PC-9 (cell line): ENCODE results near the gene AP3S2. TPM values are rescaled to one million over a fixed set of nuclear protein-coding genes. Genes with fewer than 3 reads are reported as not detected.

Experiments
- BruUV-seq: library from RNA; stranded (reverse); fragments of 400-500 nt; replicated peaks from 2 replicates; lab custom pipeline; 2021; lab: Mats Ljungman, UMichigan
- CTCF ChIA-PET: fragments of 300-600 bp; sonication (Branson Sonifier 250); formaldehyde crosslinking; loops from one replicate; lab custom pipeline; 2022; ENCODE audit warnings: antibody characterized with exemption; lab: Charles Lee
- POLR2A ChIA-PET: fragments of 300-600 bp; sonication (Branson Sonifier 250); formaldehyde crosslinking; loops from one replicate; lab custom pipeline; 2022; ENCODE audit warnings: antibody characterized with exemption; ENCODE audit not compliant: unreplicated experiment; lab: Charles Lee
- DNase-seq, 2 experiments: peaks; one replicate each; pipeline versions ENCODE4 v3.0.0 to v3.0.0-alpha.2; 2015 to 2022; ENCODE audit warnings: mixed read lengths in 1 of 2
- H2AFZ ChIP-seq: fragments of 200-600 bp; sonication (generic); 2 replicates; pipeline ENCODE4 v1.8.1; 2017; ENCODE audit warnings: antibody characterized with exemption
- H3F3A ChIP-seq: fragments of 200-600 bp; sonication (generic); 2 replicates; pipeline ENCODE4 v1.8.1; 2017; ENCODE audit warnings: antibody characterized with exemption, mild to moderate bottlenecking, low read depth; ENCODE audit not compliant: insufficient read depth
- H3K27ac ChIP-seq: fragments of 200-600 bp; sonication (generic); 2 replicates; pipeline ENCODE4 v1.6.1; 2016; ENCODE audit warnings: mixed run types
- H3K27me3 ChIP-seq: fragments of 200-600 bp; sonication (generic); 2 replicates; pipeline ENCODE4 v1.6.1; 2016; ENCODE audit warnings: low read depth, mixed run types; ENCODE audit not compliant: insufficient read depth
- H3K36me3 ChIP-seq: fragments of 200-600 bp; sonication (generic); 2 replicates; pipeline ENCODE4 v1.6.1; 2016; ENCODE audit warnings: low read depth, mixed run types
- H3K4me1 ChIP-seq: fragments of 200-600 bp; sonication (generic); replicated peaks from 2 replicates; pipeline ENCODE4 v1.6.1; 2016; ENCODE audit warnings: mixed run types; ENCODE audit not compliant: insufficient read depth
- H3K4me2 ChIP-seq: fragments of 200-600 bp; sonication (generic); 2 replicates; pipeline ENCODE4 v1.6.1; 2017; ENCODE audit warnings: mixed run types
- H3K4me3 ChIP-seq: fragments of 200-600 bp; sonication (generic); 2 replicates; pipeline ENCODE4 v1.6.1; 2016; ENCODE audit warnings: mixed run types
- H3K79me2 ChIP-seq: fragments of 200-600 bp; sonication (generic); 2 replicates; pipeline ENCODE4 v1.6.1; 2017; ENCODE audit warnings: low read depth, mixed run types
- H3K9me2 ChIP-seq: fragments of 200-600 bp; sonication (generic); 2 replicates; pipeline ENCODE4 v1.8.1; 2017; ENCODE audit warnings: mild to moderate bottlenecking; ENCODE audit not compliant: insufficient read depth
- H3K9me3 ChIP-seq: fragments of 200-600 bp; sonication (generic); 2 replicates; pipeline ENCODE4 v1.8.1; 2016; ENCODE audit warnings: low read depth; ENCODE audit not compliant: insufficient read depth
- H4K20me1 ChIP-seq: fragments of 200-600 bp; sonication (generic); 2 replicates; pipeline ENCODE4 v1.8.1; 2017; ENCODE audit not compliant: insufficient read depth
- EZH2 ChIP-seq: fragments of 200-600 bp; sonication (generic); IDR thresholded peaks from 2 replicates; pipeline ENCODE4 v1.8.0; 2017; ENCODE audit warnings: antibody characterized with exemption, low read depth
- intact Hi-C: fragments of 100-400 bp; cut with micrococcal nuclease; formaldehyde crosslinking; loops from one replicate; pipeline ENCODE4 v1.10.0; 2022; ENCODE audit not compliant: unreplicated experiment
- total RNA-seq: library from RNA; stranded (reverse); gene quantifications from 2 replicates; pipeline ENCODE4 v1.2.3, GENCODE V29; 2021
- TF ChIP-seq, protein P1 (sequence below): fragments of 200-600 bp; sonication (generic); conservative IDR thresholded peaks from 2 replicates; pipeline ENCODE4 v1.6.1; 2017; ENCODE audit warnings: mixed run types, antibody characterized with exemption, mild to moderate bottlenecking, moderate library complexity

AP3S2 gene
- total RNA-seq, 1 experiment from 2014 or later = 57.6 TPM

DNA sequence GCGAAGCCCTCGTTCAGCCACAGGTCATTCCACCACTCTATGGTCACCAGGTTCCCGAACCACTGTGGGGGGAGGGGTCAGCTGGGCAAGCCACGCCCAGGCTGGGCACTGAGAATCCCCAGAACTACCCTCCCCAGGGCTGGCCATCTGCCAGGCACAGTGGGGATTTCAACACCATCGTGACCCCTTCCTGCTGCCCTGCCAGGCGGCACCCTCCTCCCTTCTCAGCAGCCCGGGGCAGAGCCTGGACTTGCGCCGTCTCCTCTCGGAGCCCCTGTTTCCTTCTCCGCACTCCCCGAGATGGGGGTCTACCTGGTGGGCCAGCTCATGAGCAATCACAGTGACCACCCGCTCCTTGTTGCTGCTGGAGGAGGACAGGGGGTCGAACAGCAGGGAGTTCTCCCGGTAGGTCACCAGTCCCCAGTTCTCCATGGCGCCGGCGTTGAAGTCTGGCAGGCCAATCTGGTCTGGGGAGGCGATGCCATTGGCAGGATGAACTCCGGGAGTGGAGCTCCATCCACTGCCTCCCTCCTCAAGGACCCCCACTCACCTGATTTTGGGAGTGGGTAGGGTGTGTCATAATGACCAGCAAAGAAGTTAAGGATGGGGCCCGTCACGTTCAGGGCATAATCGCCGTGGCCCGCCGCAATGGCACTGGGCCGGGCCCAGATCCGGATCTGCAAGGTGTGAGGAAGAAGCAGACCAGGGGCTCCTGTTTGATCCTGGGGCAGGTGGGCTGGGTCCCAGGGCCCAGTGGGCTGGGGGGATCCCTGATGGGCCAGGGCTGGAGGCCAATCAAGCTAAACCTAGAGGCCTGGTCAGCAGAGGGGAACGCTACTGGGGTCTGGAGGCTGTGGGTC, 89.6 kb downstream of the AP3S2 start:
- ChIA-PET POLR2A (interaction anchor here (0.6 kb wide), 1 partner anchor 44 kb away, joined by 6 read pairs; no protein-coding TSS in a partner anchor), CTCF (no interaction called here)
- H3K9me3 ChIP-seq = no peaks in the 10 kb centered on the region
- no peak overlapping the region for H3K27ac ChIP-seq
- no peaks in the 10 kb centered on the region for H3K27me3 ChIP-seq
- H3K4me1 ChIP-seq = peaks cover 7% of the 10 kb centered on the region; the same call in 1 of the 2 replicates
- peaks cover 27% of the 10 kb centered on the region for H3K36me3 ChIP-seq
- no peak for DNase-seq
- no peaks in the 10 kb centered on the region for H3K9me2 ChIP-seq
- TSS peak; percentile 3 for BruUV-seq
- no peak overlapping the region for H3K4me2 ChIP-seq
- no peak overlapping the region for H2AFZ ChIP-seq
- intact Hi-C loops = no loop called here
- H3F3A ChIP-seq = peaks cover 10% of the 10 kb centered on the region; the same call in 1 of the 2 replicates
- peaks cover 31% of the 10 kb centered on the region for H3K79me2 ChIP-seq
- peaks cover 14% of the 10 kb centered on the region; the same call in 1 of the 2 replicates for H4K20me1 ChIP-seq
- TF ChIP-seq, protein P1, sequence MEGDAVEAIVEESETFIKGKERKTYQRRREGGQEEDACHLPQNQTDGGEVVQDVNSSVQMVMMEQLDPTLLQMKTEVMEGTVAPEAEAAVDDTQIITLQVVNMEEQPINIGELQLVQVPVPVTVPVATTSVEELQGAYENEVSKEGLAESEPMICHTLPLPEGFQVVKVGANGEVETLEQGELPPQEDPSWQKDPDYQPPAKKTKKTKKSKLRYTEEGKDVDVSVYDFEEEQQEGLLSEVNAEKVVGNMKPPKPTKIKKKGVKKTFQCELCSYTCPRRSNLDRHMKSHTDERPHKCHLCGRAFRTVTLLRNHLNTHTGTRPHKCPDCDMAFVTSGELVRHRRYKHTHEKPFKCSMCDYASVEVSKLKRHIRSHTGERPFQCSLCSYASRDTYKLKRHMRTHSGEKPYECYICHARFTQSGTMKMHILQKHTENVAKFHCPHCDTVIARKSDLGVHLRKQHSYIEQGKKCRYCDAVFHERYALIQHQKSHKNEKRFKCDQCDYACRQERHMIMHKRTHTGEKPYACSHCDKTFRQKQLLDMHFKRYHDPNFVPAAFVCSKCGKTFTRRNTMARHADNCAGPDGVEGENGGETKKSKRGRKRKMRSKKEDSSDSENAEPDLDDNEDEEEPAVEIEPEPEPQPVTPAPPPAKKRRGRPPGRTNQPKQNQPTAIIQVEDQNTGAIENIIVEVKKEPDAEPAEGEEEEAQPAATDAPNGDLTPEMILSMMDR = no peak
- TF ChIP-seq EZH2 = no peak
- no peak overlapping the region for H3K4me3 ChIP-seq

DNA sequence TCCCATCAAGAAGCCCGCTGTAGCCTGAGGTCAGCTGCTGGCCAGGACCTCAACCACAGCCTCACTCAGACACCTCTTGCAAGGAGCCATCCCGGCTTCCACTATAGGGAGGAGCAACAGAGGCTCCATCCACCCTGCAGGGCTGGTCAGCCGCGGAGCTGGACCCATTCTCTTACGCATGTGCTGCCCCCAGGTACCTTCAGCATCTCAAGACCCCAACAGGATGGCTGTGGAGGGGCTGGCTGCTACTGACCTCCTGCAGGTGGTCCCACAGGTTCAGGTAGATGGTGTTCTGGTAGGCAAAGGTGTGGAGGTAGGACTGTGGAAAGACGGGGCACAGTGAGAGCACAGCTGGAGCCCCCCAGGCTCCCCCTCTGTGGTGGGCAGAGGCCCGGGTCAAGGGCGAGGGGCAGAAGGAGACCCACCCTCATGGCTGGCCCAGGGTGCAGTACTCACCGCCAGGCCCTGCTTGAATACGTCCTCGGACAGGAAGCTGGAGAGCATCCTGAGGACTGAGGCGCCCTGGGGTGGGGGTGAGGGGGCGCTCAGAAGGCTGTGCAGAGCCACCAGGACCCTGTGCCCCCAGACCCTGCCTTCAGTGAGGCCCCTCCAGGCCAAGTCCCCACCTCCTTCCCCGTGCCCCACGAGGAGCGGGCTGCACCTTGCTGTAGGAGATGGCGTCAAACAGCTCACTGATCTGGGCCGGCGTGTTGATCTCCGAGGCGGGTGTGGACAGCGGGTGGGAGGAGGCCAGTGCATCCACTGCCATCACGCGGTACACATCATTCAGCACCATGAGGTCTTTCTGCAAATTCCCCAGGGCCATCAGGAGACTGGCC, 90.6 kb downstream of the AP3S2 start:
- DNase-seq = no peak
- Histone ChIP-seq H2AFZ (no peak overlapping the region), H3K9me3 (no peaks in the 10 kb centered on the region), H3F3A (peaks cover 15% of the 10 kb centered on the region; the same call in 1 of the 2 replicates), H3K4me3 (no peak overlapping the region), H3K4me2 (no peak overlapping the region), H3K27ac (no peak overlapping the region), H3K9me2 (no peaks in the 10 kb centered on the region), H3K36me3 (peaks cover 28% of the 10 kb centered on the region), H3K4me1 (peaks cover 4% of the 10 kb centered on the region; the same call in 1 of the 2 replicates), H4K20me1 (0 out of 2 replicates have a peak, but pooled peaks cover 5% of the 10 kb centered on the region), H3K79me2 (peaks cover 21% of the 10 kb centered on the region), H3K27me3 (no peaks in the 10 kb centered on the region)
- no TSS peak for BruUV-seq
- intact Hi-C loops = no loop called here
- TF ChIP-seq, protein P1 = no peak
- TF ChIP-seq EZH2 = no peak
- CTCF ChIA-PET = no interaction called here
- POLR2A ChIA-PET = interaction anchor here (0.6 to 0.7 kb wide), 2 partner anchors 33 to 195 kb away, joined by 3 to 6 read pairs; no protein-coding TSS in a partner anchor

DNA sequence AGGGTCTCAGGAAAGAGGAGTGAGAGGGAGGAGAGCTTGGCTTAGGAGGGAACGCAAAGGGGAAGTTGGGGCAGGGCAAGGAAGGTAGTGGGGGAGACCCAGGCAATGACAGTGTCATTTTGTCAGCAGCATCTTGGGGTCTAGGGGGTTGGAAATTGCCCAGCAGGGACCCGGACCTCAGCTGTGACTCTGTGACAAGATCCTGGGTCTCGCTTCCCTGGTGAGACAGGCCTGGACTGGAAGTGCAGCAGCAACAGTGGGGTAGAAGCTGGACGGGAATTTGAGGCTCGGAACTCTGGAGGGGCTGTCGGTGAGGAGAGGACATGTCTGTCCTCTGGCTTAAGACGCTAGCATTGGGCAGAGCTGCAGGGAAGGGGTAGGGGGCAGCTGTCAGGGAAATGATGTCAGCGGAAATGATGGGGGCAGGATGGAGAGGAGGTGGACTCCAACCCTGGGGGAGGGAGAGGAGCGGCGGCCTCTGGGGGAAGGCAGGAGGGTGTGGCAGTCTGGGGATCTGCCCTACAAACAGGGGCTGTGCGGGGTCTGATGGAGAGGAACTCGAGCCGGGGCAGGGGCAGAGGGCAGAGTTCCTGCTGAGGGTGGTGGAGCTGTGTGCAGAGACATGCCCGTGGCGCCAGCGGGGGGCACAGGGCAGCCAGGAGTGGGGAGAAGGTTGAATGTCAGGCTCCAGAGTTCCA, 91.4 kb downstream of the AP3S2 start:
- Histone ChIP-seq H3K4me2 (no peak overlapping the region), H3K27ac (no peak overlapping the region), H3K27me3 (no peaks in the 10 kb centered on the region), H2AFZ (no peak overlapping the region), H3K9me3 (no peaks in the 10 kb centered on the region), H3K36me3 (peaks cover 36% of the 10 kb centered on the region), H3F3A (peaks cover 20% of the 10 kb centered on the region; the same call in 1 of the 2 replicates), H3K4me3 (no peak overlapping the region), H3K79me2 (peaks cover 13% of the 10 kb centered on the region), H4K20me1 (no peaks in the 10 kb centered on the region), H3K4me1 (no peaks in the 10 kb centered on the region), H3K9me2 (no peaks in the 10 kb centered on the region)
- ChIA-PET CTCF (no interaction called here), POLR2A (no interaction called here)
- DNase-seq = no peak
- intact Hi-C loops = no loop called here
- no TSS peak for BruUV-seq
- TF ChIP-seq EZH2 = no peak
- TF ChIP-seq, protein P1 = no peak
